Measurements from ENCODE around the gene DKC1. TPM values are rescaled to one million over a fixed set of nuclear protein-coding genes. Genes with fewer than 3 reads are reported as not detected.

DKC1 gene
- total RNA-seq, 4 donors from 2014 or later = 22.8 to 128 (median 39.0) TPM

DNA sequence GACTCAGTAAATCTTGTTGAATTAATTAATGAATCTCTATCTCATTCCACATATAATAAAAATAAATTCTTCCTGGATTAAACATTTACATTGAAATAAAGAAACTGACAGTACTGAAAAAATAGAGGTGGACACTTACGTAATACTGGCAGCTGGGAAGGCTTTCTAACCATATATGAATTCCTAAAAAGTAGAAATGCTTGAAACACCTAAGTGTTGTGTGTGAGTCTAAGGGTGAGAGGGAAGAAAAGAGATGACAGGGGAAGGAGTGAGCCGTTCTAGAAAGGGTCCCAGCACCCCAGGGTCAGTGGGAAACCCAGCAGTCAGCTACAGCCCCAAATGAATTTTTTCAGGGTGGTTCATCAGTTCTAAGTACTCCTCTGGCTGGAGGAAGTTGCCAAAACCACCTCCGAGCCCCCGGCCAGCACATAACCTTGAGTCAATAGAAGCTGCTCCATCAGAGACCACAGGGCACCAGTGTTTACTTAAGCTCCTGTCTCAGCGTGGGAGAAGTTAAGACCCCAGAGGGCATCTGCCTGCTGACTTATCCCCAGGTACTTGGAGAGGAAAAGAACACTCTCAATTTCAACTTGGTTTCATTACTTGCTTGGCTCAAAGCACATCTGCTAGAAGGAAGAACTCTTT lies 30.1 kb upstream of the DKC1 start:
- Histone ChIP-seq H3K27ac (peak overlapping the region; percentile 35 to 85 (median 68)), H3K4me1 (peaks cover 0 to 22% (median 0%) of the 10 kb centered on the region in 4 donors), H3K27me3 (no peaks in the 10 kb centered on the region), H3K9me3 (no peaks in the 10 kb centered on the region), H3K36me3 (no peaks in the 10 kb centered on the region), H3K4me3 (no peak overlapping the region)
- no peak for DNase-seq
- no peak for TF ChIP-seq POLR2A (IDR thresholded peaks at IDR 0.05)
- TF ChIP-seq, protein P1, sequence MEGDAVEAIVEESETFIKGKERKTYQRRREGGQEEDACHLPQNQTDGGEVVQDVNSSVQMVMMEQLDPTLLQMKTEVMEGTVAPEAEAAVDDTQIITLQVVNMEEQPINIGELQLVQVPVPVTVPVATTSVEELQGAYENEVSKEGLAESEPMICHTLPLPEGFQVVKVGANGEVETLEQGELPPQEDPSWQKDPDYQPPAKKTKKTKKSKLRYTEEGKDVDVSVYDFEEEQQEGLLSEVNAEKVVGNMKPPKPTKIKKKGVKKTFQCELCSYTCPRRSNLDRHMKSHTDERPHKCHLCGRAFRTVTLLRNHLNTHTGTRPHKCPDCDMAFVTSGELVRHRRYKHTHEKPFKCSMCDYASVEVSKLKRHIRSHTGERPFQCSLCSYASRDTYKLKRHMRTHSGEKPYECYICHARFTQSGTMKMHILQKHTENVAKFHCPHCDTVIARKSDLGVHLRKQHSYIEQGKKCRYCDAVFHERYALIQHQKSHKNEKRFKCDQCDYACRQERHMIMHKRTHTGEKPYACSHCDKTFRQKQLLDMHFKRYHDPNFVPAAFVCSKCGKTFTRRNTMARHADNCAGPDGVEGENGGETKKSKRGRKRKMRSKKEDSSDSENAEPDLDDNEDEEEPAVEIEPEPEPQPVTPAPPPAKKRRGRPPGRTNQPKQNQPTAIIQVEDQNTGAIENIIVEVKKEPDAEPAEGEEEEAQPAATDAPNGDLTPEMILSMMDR (IDR thresholded peaks at IDR 0.05) = no peak

DNA sequence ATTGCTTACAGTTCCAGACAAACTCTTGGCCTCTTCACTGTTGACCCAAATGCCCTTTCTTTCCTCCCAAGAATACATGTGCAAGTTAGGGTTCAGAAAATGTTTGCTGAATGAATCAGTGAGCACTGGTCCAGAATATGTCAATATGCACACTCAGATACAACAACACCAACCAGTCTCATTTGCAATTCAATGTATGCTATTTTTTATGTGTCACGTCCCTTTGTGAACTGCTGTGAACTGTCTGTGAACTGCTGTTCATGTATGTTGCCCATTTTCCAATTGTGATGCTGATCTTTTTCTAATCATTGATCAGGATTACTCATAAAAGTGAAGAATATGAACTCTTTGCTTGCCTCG lies 29.6 kb upstream of the DKC1 start:
- TF ChIP-seq, protein P1 (IDR thresholded peaks at IDR 0.05) = no peak
- no peak for TF ChIP-seq POLR2A (IDR thresholded peaks at IDR 0.05)
- Histone ChIP-seq H3K27me3 (no peaks in the 10 kb centered on the region), H3K36me3 (no peaks in the 10 kb centered on the region), H3K27ac (peak overlapping the region in 3 of 4 donors; percentile 68 to 85 (median 69)), H3K4me1 (peaks cover 0 to 23% (median 0%) of the 10 kb centered on the region in 4 donors), H3K4me3 (no peak overlapping the region), H3K9me3 (no peaks in the 10 kb centered on the region)
- DNase-seq = no peak

DNA sequence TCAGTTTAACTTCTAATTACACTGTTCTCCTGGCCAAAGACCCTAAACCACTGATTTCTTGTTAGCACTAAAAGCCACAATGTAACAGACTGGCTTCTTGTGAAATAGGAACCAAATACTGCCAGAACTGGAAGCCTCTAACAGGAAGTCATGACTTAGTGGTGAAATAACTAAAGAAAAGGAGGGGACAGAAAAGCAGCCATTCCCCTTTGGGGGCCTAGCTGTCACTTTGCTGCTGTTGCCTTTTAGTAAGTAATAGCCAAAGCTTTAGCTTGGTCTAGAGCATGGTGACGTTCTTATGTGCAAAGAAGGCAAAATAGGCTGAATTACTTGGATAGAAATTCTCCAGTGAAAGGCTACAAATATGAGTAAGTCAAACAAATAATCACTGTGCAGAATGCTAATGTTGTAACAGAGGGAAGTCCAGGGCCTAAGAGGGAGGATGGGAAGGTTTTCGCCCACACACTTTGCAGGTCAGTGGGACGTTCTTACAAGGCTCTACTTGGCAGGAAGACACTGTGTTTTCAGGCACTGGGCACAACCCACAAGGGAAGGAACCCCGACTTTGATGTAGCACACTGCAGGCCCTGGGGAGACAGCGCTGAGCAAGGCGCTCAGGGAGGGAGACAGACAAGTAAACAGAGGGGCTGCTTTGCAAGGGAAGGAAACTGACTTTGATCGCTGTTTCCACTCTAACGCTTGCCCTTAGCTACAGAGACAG lies 28.4 kb upstream of the DKC1 start:
- Histone ChIP-seq H3K36me3 (no peaks in the 10 kb centered on the region), H3K4me1 (peaks cover 0 to 23% (median 0%) of the 10 kb centered on the region in 4 donors), H3K4me3 (no peak overlapping the region), H3K27me3 (no peaks in the 10 kb centered on the region), H3K27ac (peak overlapping the region; percentile 57 to 85 (median 73)), H3K9me3 (no peaks in the 10 kb centered on the region)
- TF ChIP-seq POLR2A (IDR thresholded peaks at IDR 0.05) = no peak
- TF ChIP-seq, protein P1 (IDR thresholded peaks at IDR 0.05) = no peak
- DNase-seq = peak in 2 of 3 donors; percentile 45 to 71

DNA sequence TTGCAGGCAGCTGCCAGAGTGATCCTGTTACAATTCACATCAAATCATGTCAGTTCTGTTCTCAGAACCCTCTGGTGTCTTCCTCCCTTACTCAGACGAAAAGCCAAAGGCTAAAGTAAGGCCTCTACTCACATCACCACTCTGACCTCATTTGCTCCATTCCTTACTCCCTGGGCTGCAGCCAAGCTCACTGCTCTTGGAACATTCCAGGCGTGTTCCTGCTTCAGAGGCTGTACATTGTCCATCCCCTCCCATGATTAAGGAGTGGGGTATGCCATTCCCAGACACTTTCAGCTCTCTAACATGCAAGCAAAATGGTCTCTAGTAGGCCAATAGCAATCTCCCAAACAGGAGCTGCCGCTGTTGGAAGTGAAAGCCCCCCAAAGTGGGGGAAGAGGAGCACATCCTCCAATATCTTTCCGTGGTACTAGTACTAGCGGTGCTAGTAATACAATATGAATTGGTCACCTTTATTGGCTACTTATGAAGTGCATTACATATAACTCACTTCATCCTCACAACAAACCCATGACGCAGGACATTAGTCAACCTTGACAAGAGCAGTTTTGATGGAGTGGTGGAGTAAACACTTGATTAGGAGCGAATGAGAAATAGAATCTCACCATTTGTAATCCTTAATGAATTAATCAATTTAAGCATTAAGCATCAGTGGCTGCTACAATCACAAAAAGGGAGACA lies 26.8 kb upstream of the DKC1 start:
- no peaks in the 10 kb centered on the region for H3K27me3 ChIP-seq
- no peaks in the 10 kb centered on the region for H3K9me3 ChIP-seq
- TF ChIP-seq, protein P1 (IDR thresholded peaks at IDR 0.05) = no peak
- no peak for TF ChIP-seq POLR2A (IDR thresholded peaks at IDR 0.05)
- no peak overlapping the region for H3K4me3 ChIP-seq
- no peaks in the 10 kb centered on the region for H3K36me3 ChIP-seq
- peak in 1 of 3 donors; percentile 61 for DNase-seq
- H3K27ac ChIP-seq = peak overlapping the region; percentile 32 to 85 (median 68)
- peaks cover 0 to 17% (median 0%) of the 10 kb centered on the region in 4 donors for H3K4me1 ChIP-seq

DNA sequence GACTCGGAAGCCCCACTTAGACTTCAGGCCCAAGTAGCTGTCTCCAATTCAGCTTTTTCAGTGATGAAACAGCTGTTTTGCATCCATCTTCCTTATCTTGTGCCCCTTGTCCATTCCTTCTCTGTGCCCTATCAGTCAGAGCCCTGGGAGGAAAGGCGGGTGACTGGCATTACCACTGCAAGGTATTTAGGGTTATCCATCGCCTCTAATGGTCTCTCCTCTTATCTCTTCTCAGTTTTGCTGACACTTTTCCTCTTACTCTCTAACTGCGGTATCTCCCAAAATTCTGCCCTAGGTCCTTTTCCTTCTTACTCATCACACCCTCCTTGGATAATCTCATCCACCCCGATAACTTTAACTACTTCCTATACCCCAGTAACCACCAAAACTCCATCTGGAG lies 25.5 kb upstream of the DKC1 start:
- no peak for TF ChIP-seq POLR2A (IDR thresholded peaks at IDR 0.05)
- TF ChIP-seq, protein P1 (IDR thresholded peaks at IDR 0.05) = no peak
- H3K4me3 ChIP-seq = no peak overlapping the region
- no peaks in the 10 kb centered on the region for H3K36me3 ChIP-seq
- DNase-seq = no peak
- H3K27ac ChIP-seq = peak overlapping the region in 3 of 4 donors; percentile 43 to 85 (median 69)
- H3K4me1 ChIP-seq = peaks cover 0 to 16% (median 0%) of the 10 kb centered on the region in 4 donors
- no peaks in the 10 kb centered on the region for H3K27me3 ChIP-seq
- no peaks in the 10 kb centered on the region for H3K9me3 ChIP-seq

Data from Peyer's patch (tissue), 4 donors.